HG03460 (cell line): ENCODE measurements around the gene LRRTM4.

Source experiments
- ATAC-seq: cut with Tn5 transposase; IDR thresholded peaks from one replicate; pipeline ENCODE4 v1.9.1; 2021; ENCODE audit not compliant: unreplicated experiment

The LRRTM4 gene

GRCh38 chr2:77521931-77522470 lies at the start of gene LRRTM4:
Gene LRRTM4 (minus strand): TSS chr2:77522376.
- ATAC-seq = no peak

GRCh38 chr2:77571545-77571944 lies 49.4 kb upstream of the LRRTM4 start:
- ATAC-seq = no peak

DNA sequence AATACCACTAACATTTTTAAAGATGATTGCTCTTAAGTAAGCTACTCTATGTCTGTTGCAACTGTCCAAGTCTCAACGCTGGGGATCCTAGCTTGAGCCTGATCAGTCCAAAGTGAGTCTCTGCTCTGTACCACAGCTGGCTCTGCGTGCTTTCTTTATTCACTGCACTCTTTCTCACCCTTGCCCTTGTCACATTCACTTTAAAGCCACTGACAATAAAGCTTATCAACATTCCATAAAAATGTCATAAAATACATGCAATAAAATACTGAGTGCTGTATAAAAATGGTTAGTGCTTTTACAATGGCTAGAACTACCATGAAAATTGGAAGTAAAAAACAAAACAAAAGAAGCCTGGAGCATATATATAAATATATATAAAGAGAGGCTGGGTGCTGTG lies 45.5 kb upstream of the LRRTM4 start:
- no peak for ATAC-seq

DNA sequence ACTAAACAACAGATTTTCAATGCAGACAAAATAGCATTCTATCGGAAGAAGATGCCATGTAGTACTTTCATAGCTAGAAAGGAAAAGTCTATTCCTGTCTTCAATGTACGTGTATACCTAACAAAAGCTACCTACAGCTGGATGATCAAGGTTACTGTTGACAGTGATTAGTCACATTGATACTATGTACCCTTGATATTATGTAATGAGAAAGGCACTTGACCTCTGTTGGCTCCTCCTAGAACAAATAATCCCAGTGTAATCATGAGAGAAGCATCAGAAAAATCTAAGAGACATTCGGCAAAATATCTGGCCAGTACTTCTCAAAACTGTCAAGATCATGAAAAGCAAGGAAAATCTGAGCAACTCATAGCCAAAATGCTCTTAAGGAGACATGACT lies 44.4 kb upstream of the LRRTM4 start:
- ATAC-seq = no peak

DNA sequence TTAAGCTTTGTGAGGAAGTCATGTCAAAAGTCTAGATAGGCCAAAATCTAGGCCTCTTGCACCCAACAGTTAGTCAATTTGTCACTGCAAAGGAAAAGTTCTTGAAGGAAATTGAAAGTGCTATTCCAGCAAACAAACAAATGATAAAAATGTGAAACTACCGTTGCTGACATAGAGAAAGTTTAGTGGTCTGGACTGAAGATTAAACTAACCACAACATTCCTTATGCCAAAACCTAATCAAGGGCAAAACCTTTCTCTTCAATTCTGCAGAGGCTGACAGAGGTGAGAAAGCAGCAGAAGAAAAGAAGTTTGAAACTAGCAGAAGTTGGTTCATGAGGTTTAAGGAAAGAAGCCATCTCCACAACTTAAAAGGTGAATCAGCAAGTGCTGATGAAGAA lies 44.0 kb upstream of the LRRTM4 start:
- ATAC-seq = no peak

DNA sequence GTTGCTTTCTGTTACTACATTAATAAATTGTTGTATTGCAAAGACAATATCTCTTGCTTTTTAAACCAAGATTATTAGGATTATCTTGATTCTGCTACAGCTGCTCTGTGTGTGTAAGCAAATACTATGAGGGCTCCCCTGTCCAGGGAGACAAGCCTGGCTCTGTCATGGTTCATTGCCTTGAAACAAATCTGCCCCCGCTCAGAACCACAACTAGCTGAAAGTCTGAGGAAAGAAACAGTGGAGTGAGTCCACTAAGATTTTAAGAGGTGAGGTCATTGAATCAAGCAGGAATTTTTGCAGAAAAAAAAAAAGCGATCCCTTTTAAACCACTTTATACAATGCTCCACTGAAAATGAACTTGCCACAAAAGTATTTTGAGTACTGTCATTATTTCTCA lies 30.8 kb upstream of the LRRTM4 start:
- no peak for ATAC-seq

DNA sequence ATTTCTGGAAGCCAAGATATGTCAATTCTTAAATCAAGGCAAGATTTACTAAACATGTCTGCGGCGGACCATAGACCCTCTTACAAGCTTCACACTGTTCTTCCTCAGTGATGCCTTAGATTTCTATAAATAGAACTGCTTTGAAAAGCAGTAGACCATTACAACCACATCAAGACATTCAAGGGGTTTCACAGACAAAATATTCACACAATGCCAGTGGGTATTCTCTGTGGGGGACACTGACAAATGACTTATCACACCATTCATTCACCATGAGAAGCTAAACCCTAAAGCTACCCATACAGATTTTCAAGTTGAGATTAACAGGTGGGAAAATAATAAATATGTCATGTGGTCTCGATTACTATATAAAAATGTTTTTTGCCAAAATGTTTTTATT lies 15.9 kb upstream of the LRRTM4 start:
- ATAC-seq = no peak

GRCh38 chr2:77522888-77523287 lies 712 bp upstream of the LRRTM4 start:
- ATAC-seq = no peak

GRCh38 chr2:77521548-77521891 lies 656 bp downstream of the LRRTM4 start:
- no peak for ATAC-seq

- ATAC-seq = no peak
Observed at GRCh38 chr2:77520641-77521547, 1.3 kb downstream of the LRRTM4 start.

GRCh38 chr2:77519888-77520506 lies 2.2 kb downstream of the LRRTM4 start:
- ATAC-seq = no peak

- ATAC-seq = no peak
Observed at GRCh38 chr2:77519164-77519887, 2.9 kb downstream of the LRRTM4 start.

GRCh38 chr2:77518311-77518710 lies 3.9 kb downstream of the LRRTM4 start:
- no peak for ATAC-seq

DNA sequence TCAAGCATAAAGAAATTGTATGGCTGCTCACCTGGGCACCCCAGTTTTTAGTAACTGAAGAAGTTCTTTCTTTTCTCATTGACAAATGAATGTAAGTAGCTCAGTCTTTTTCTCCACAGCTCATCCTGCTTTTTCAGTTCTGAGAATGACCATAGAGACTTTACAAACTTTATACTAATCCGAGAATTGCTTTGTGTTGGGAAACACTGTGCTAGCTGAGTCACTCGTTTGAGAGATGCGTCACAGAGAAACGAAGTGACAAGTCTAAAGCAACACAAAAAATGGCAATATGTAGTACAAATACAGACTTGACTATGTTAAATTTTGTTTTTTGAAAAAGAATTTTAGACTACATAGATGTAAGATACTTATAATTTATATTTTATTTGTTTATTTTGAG lies 9.0 kb downstream of the LRRTM4 start:
- ATAC-seq = no peak

GRCh38 chr2:77512507-77512906 lies 9.7 kb downstream of the LRRTM4 start:
- no peak for ATAC-seq

- ATAC-seq = no peak
Observed at GRCh38 chr2:77508511-77508910, 13.7 kb downstream of the LRRTM4 start.

GRCh38 chr2:77507657-77508056 lies 14.5 kb downstream of the LRRTM4 start:
- no peak for ATAC-seq

DNA sequence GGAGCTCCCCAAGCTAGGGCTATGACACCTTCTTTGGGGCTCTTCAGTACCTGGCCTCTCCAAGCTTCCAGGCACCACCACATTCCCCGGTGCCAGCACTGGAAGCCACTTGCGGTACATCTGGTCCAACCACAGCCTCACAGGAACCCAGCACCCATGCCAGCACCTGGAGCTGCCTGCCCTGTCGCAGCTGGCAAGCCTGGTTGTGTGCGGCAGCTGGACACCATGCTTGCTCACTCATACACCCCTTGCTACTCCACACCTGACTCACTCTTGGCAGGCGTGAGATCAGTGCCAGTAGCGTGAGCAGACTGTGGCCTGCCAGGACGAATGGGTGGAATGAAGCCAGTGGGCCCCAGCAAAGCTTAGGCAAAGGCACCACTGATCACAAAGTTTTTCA lies 34.0 kb downstream of the LRRTM4 start:
- no peak for ATAC-seq

GRCh38 chr2:77487074-77487803 lies 34.9 kb downstream of the LRRTM4 start:
- no peak for ATAC-seq

DNA sequence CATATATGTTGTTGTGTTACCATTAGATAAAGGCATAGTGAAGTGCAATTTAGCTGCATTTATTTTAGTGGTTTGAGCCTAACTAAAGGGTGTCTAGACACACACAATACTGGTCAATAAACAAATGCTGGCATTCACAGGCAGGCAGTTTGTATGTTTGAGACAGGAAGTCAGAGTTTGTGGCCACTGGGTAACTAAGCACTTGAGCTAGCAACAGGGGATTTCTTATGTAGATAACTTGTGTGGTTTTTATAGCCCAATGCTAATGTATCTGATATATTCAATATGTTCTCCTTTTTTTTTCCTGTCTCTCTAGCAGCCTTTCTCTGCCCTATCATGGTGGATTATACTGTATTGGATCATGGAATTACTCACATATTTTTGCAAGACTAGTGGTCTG lies 38.1 kb downstream of the LRRTM4 start:
- no peak for ATAC-seq

GRCh38 chr2:77479895-77480294 lies 42.3 kb downstream of the LRRTM4 start:
- ATAC-seq = no peak
